HEK293 (cell line): ENCODE results near the gene FHIT.

Source experiments
- CTCF ChIA-PET: fragments of 350-600 bp; formaldehyde crosslinking; extraction: SDS; loops from one replicate; lab custom pipeline; 2021; ENCODE audit warnings: antibody characterized with exemption; lab: Yijun Ruan, JAX
- POLR2A ChIA-PET: fragments of 300-600 bp; formaldehyde crosslinking; extraction: SDS; loops from one replicate; lab custom pipeline; 2020; ENCODE audit warnings: antibody characterized with exemption, inconsistent platforms; lab: Yijun Ruan, JAX
- H3K27ac ChIP-seq: fragments of 200-500 bp; sonication (Bioruptor generic); 2 replicates; pipeline ENCODE4 v1.5.1; 2014; ENCODE audit warnings: low read depth, low read length, control low read depth, inconsistent platforms; ENCODE audit errors: extremely low read depth
- H3K36me3 ChIP-seq, 2 experiments: fragments of 200-500 bp in 1 of 2; sonication (Bioruptor generic) in 1 of 2; 1 replicate in 1 of 2; 2 replicates in 1 of 2; pipeline ENCODE4 v1.5.1; 2014 to 2017; ENCODE audit warnings: inconsistent platforms in 2 of 2, low read length in 2 of 2; ENCODE audit not compliant: control insufficient read depth in 2 of 2, insufficient read depth in 1 of 2
- H3K4me1 ChIP-seq: fragments of 200-500 bp; sonication (Bioruptor generic); 2 replicates; pipeline ENCODE4 v1.5.1; 2014; ENCODE audit warnings: mild to moderate bottlenecking, low read length, inconsistent platforms; ENCODE audit not compliant: control insufficient read depth, insufficient read depth
- H3K4me3 ChIP-seq: 2 replicates; pipeline ENCODE4 v1.5.1; 2011; ENCODE audit warnings: low read depth, mild to moderate bottlenecking, control low read depth, low read length, moderate library complexity
- H3K9me3 ChIP-seq: fragments of 200-500 bp; sonication (Bioruptor generic); 2 replicates; pipeline ENCODE4 v1.5.1; 2014; ENCODE audit warnings: low read depth, low read length, inconsistent platforms; ENCODE audit not compliant: control insufficient read depth, insufficient read depth
- AEBP2 ChIP-seq: fragments of 450-650 bp; formaldehyde crosslinking; IDR thresholded peaks from 2 replicates; pipeline ENCODE4 v1.5.1; 2016; ENCODE audit warnings: missing biosample characterization, missing genetic modification characterization, borderline replicate concordance
- KLF17 ChIP-seq: fragments of 450-650 bp; formaldehyde crosslinking; IDR thresholded peaks from 2 replicates; pipeline ENCODE4 v1.5.1; 2016; ENCODE audit warnings: missing biosample characterization, missing genetic modification characterization
- TSHZ1 ChIP-seq: fragments of 450-650 bp; formaldehyde crosslinking; IDR thresholded peaks from 2 replicates; pipeline ENCODE4 v1.5.1; 2016; ENCODE audit warnings: missing biosample characterization, missing genetic modification characterization, borderline replicate concordance
- WT1 ChIP-seq: fragments of 450-650 bp; formaldehyde crosslinking; IDR thresholded peaks from 2 replicates; pipeline ENCODE4 v1.5.1; 2016; ENCODE audit warnings: missing biosample characterization, missing genetic modification characterization
- ZBTB11 ChIP-seq: fragments of 450-650 bp; formaldehyde crosslinking; conservative IDR thresholded peaks from 2 replicates; pipeline ENCODE4 v1.5.1; 2016; ENCODE audit warnings: low read depth, missing biosample characterization, missing genetic modification characterization
- ZBTB20 ChIP-seq: fragments of 450-650 bp; formaldehyde crosslinking; IDR thresholded peaks from 2 replicates; pipeline ENCODE4 v1.5.1; 2016; ENCODE audit warnings: missing biosample characterization, missing genetic modification characterization
- ZNF132 ChIP-seq: fragments of 450-650 bp; formaldehyde crosslinking; IDR thresholded peaks from 2 replicates; pipeline ENCODE4 v1.5.1; 2017; ENCODE audit warnings: missing biosample characterization, missing genetic modification characterization, borderline replicate concordance
- ZNF202 ChIP-seq: fragments of 450-650 bp; formaldehyde crosslinking; IDR thresholded peaks from 2 replicates; pipeline ENCODE4 v1.5.1; 2016; ENCODE audit warnings: missing biosample characterization, missing genetic modification characterization, borderline replicate concordance
- ZNF239 ChIP-seq: fragments of 450-650 bp; formaldehyde crosslinking; IDR thresholded peaks from 2 replicates; pipeline ENCODE4 v1.5.1; 2016; ENCODE audit warnings: missing biosample characterization, missing genetic modification characterization
- ZNF292 ChIP-seq: fragments of 450-650 bp; formaldehyde crosslinking; IDR thresholded peaks from 2 replicates; pipeline ENCODE4 v1.5.1; 2016; ENCODE audit warnings: low read depth, missing biosample characterization, missing genetic modification characterization, borderline replicate concordance
- ZNF555 ChIP-seq: fragments of 450-650 bp; formaldehyde crosslinking; conservative IDR thresholded peaks from 2 replicates; pipeline ENCODE4 v1.5.1; 2017; ENCODE audit warnings: missing biosample characterization, mild to moderate bottlenecking, missing genetic modification characterization, inconsistent platforms
- ZNF624 ChIP-seq: fragments of 450-650 bp; formaldehyde crosslinking; IDR thresholded peaks from 2 replicates; pipeline ENCODE4 v1.5.1; 2017; ENCODE audit warnings: missing biosample characterization, missing genetic modification characterization
- ZNF76 ChIP-seq: fragments of 450-650 bp; formaldehyde crosslinking; IDR thresholded peaks from 2 replicates; pipeline ENCODE4; 2016; ENCODE audit warnings: low read depth, missing biosample characterization, missing genetic modification characterization, borderline replicate concordance
- ZNF837 ChIP-seq: fragments of 450-650 bp; formaldehyde crosslinking; IDR thresholded peaks from 2 replicates; pipeline ENCODE4 v1.5.1; 2016; ENCODE audit warnings: missing biosample characterization, missing genetic modification characterization
- ZSCAN4 ChIP-seq: fragments of 450-650 bp; formaldehyde crosslinking; IDR thresholded peaks from 2 replicates; pipeline ENCODE4 v1.5.1; 2017; ENCODE audit warnings: missing biosample characterization, missing genetic modification characterization

FHIT gene

GRCh38 chr3:60746043-60746638 is 505.1 kb downstream of the FHIT start:
- Histone ChIP-seq H3K9me3 (no peaks in the 10 kb centered on the region; the same call in 1 of the 2 replicates), H3K27ac (no peak overlapping the region)
- CTCF ChIA-PET = interaction anchor here (1.2 kb wide), 1 partner anchor 9 kb away, joined by 4 read pairs; no protein-coding TSS in a partner anchor
- no peak for TF ChIP-seq ZNF76 (tag by site-specific recombination)
- TF ChIP-seq ZSCAN4 = no peak
- no peak for TF ChIP-seq AEBP2 (tag by site-specific recombination)
- TF ChIP-seq ZNF292 (tag by site-specific recombination) = no peak
- no peak for TF ChIP-seq ZNF239 (tag by site-specific recombination)
- no peak for TF ChIP-seq ZNF624
- TF ChIP-seq KLF17 (tag by site-specific recombination) = no peak
- TF ChIP-seq ZNF132 (tag by site-specific recombination) = no peak
- no peak for TF ChIP-seq ZNF837
- no peak for TF ChIP-seq WT1 (tag by site-specific recombination)
- no peak for TF ChIP-seq ZBTB20
- no peak for TF ChIP-seq ZBTB11 (tag by site-specific recombination)
- TF ChIP-seq TSHZ1 = no peak
- no peak for TF ChIP-seq ZNF202
- no peak for TF ChIP-seq ZNF555 (tag by site-specific recombination)
- TF ChIP-seq, all 188 proteins: peak for 0
- H3K36me3 ChIP-seq = no peaks in the 10 kb centered on the region
- no peak overlapping the region for H3K4me3 ChIP-seq
- H3K4me1 ChIP-seq = peaks cover 15% of the 10 kb centered on the region
- POLR2A ChIA-PET = no interaction called here
